ENCODE measurements around the gene SPATC1L. TPM values are rescaled to one million over a fixed set of nuclear protein-coding genes. Genes with fewer than 3 reads are reported as not detected.

The SPATC1L gene
- total and polyA plus RNA-seq, 2 of the 8 experiments (the other 6 are each of a cell fraction or from before 2014, with no cell fraction given) = 24.9 to 50.0 TPM

- TF ChIP-seq RXRA (IDR thresholded peaks at IDR 0.05; ENCODE audit: insufficient read depth, low read depth, low read length) (no peak), RFX5 (IDR thresholded peaks at IDR 0.05; ENCODE audit: borderline replicate concordance, low read depth, low read length) (no peak), TEAD4 (IDR thresholded peaks at IDR 0.05; ENCODE audit: low read depth, low read length) (no peak), NANOG (IDR thresholded peaks at IDR 0.05; ENCODE audit: insufficient read depth, low read depth, low read length, poor library complexity, severe bottlenecking) (no peak), HDAC6 (IDR thresholded peaks at IDR 0.05; ENCODE audit: low read depth, low read length) (no peak), TBP (IDR thresholded peaks at IDR 0.05; ENCODE audit: low read depth, low read length) (no peak), POU5F1 (IDR thresholded peaks at IDR 0.05; ENCODE audit: low read depth, low read length) (no peak), CEBPB (IDR thresholded peaks at IDR 0.05; ENCODE audit: low read depth, low read length) (no peak), CBX5 (IDR thresholded peaks at IDR 0.05; ENCODE audit: low read depth, low read length) (no peak)
Observed at GRCh38 chr21:46180079-46180722, 4.1 kb downstream of the SPATC1L start (continued).
